Fibroblast of skin of right quadriceps (primary cell): ENCODE measurements around the gene ZNF354B.
A peak's percentile ranks its signal among the peaks of the same experiment; 100 is the strongest.
"Not testable (repeated sequence)": the region's sequence is repeated elsewhere in the genome, so short reads cannot be mapped to it uniquely, and the experiment has no call there.

Experiments
- DNase-seq: peaks from one replicate; pipeline ENCODE4 v3.0.0-alpha.2; 2013

The ZNF354B gene

DNA sequence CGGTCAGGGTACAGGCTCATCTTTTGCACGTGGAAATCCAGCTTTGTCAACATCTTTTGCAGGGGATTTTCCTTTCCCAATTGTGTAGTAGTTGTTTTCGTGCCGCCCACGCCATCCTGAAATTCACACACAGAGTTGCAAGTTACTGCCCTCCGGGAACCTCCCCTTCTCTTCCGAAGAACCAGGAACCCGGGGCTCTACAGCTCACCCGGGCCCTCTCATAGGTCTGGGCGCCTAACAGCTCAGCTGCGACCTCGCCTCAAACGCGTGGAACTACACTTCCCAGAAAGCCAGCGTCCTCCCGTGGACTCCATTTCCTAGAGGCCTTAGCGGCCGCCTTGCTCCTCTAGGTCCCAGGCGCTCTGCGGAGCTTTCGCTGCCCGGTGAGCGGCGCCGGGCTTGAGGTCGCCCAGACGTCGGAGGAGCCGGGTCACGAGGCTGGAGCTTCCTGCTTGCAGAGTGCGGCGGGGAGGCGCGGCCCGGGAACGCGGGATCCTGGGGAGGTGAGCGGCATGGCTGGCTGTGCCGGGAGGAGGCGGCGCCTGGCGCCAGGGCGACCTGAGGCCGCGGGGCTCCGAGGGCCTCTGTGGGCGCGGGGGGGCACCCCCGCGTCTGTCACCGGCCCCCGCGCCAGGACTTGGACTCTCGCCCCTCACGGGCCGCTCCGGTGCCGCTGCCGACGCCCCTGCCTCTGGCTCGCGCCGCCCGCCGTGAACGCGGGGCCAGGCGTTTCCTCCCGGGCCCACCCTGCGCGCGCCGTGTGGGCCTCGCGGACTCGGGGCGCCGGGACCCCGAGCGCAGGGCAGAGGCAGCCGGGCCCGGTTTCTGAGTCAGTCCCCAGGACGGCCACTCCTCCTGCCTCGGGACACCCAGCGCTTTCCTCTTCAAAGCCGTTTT lies at the start of gene ZNF354B:
ZNF354B (plus strand) TSS at position 329 of the 897 bp plus-strand sequence. CDS start 1,095 bp downstream, outside the sequence.
- DNase-seq = peak; percentile 92

DNA sequence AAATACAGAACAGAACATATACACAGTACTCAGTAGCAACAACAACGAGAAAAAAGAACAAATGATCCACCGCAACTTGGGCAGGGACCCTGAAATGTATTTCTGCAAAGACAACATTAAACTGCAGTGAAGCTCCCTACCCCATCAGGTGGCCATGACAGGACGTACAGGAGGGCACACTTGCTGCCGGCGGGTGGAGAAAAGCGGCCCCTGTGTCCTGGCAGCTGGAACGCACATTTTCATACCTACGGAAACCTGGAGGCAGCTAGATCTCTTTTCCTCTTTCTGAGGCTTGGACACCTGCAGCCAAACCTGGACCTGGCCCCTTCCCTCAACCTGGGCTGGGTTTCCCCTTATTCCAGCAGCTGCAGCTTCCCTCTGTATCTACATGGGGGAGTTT lies 42.2 kb upstream of the ZNF354B start:
- no peak for DNase-seq

DNA sequence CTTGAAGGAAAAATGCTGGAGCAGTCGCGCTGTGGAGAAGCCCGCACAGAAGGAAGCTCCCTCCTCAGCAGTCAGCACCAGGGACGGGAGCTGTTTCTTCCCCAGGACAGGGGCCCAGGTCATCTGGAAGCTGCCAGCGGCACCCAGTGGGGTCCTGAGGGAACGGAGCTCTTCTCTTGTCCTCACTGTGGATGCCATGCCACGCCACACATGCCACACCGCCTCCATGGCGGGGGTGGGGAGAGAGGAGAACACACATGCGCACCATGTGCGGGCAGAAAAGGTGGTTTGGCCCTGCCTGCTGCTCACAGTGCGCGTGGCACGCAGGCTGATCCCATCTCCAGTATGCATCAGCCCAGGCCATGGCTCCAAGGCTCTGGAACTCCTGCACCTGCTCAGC lies 41.7 kb upstream of the ZNF354B start:
- no peak for DNase-seq

DNA sequence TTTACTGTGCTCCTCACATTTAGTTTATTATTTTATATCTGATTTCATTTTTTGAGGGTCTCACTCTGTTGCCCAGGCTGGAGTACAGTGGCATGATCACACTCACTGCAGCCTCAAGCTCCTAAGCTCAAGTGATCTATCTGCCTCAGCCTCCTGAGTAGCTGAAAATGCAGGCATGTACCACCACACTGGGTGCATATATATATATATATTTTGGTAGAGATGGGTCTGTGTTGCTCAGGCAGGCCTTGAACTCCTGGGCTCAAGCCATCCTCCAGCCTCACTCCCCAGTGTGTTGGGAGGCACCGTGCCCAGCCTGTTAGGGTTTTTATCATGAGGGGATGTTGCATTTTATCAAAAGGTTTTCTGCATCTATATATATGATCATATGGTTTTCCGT lies 39.8 kb upstream of the ZNF354B start:
- no peak for DNase-seq

DNA sequence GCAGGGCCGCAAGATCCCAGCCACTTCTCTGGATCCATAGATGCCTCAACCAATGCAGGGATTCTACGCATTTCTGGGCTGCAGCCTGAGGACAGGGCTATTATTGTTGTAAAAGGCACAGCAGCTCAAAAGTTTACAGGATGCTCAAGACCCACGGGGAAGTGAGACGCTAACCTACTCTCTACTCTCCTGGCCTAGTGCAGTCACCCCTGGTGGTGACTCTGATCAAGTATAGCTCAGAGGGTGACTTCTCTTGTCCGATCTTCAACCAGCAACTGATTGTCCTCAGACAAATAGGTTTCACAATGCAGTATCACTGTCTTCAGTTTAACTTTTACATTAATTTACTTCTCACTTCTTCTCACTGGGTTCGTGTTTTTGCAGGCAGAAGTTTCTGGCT lies 34.3 kb upstream of the ZNF354B start:
- no peak for DNase-seq

DNA sequence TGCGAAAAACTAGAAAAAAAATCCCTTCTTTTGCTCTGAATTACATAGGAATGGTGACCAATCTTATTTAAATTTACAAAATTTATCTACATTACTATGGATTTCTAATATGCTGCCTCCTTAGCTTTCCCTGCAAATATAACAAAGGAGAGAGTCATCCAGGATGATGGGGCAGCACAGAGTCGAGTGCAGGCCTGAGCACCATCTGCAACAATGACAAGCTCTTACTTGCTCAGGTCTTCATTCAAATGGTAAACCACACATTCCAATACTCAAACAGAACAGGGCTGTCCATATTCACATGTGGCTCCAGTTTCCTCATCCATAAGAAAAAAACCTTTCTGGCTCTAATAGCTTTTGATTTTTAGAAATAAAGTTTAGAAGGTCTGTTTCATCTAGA lies 33.5 kb upstream of the ZNF354B start:
- DNase-seq = no peak

DNA sequence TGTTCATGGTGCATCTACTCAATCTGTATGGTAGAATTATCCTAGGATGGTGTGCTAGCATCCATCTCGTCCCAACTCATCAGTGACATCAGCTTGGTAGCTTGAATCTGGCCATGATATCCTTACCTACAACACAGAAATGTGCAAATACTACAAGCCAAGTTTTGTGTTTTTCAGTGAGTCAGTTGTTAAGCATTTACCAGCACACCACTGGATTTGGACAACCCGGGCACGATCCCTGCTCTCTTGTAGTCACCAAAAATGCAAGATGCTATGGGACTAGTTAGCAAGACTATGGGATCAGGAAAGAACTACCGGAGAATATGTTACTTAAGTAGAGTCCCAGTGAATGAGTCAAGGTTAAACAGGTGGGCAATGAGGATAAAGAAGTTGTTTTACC lies 32.1 kb upstream of the ZNF354B start:
- DNase-seq = no peak

DNA sequence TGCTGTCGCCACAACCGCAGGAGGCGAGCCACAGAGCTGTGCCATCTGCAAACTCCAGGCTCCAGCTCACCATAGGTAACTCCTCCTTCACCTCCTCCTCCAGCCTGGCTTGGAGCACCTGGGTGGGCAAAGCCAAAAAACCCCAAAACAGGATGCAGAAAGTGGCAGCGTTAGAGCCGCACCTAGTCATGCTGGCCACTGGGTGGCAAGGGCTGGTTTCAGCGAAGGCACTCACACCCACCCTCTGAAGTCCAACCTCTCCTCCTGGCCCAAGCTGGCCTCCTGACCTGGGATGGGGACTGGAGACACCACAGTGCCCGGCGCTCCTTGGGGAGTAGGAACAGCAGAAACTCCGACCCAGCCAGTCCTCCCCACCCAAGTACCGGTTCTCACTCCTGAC lies 28.7 kb upstream of the ZNF354B start:
- no peak for DNase-seq

DNA sequence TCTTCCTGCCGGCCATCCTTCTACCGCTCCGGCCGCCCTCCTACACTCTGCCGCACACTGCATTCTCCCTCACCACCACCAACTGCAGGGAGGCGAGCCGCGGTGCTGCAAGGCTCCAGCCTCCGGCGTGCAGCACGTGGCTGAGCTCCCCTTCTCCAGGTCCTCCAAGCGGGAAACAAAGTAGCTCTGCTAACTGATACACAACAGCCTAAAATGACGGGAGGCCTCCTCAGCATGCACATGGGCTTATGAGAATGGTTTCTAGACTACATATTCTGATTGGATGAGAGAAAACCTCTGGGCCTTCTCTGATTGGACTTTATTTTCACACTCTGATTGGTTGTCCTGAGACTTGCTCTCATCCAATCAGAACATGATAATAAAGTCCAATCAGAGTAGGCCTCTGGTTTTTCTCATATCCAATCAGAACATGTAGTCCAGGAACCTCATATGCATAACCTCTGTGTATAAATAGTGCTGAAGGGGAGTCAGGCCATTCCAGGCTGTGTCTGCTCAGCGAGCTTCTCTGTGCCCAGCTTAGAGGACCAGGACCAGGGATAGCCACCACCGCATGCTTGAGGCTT lies 27.0 kb upstream of the ZNF354B start:
- no peak for DNase-seq

DNA sequence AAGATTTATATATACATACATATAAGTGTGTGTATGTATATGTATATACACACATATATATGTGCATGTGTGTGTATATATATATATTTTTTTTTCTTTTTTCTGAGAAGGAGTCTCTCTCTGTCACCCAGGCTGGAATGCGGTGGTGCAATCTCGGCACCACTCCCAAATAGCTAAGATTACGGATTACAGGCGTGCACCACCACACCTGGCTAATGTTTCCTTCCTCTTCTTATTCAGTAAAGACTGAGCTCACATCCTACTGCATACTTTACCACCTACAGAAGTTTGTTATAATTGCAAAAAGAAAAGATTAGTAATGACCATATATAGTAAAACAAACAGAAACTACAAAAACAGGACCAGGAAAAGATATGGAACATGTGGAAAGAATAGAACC lies 23.1 kb upstream of the ZNF354B start:
- no peak for DNase-seq

DNA sequence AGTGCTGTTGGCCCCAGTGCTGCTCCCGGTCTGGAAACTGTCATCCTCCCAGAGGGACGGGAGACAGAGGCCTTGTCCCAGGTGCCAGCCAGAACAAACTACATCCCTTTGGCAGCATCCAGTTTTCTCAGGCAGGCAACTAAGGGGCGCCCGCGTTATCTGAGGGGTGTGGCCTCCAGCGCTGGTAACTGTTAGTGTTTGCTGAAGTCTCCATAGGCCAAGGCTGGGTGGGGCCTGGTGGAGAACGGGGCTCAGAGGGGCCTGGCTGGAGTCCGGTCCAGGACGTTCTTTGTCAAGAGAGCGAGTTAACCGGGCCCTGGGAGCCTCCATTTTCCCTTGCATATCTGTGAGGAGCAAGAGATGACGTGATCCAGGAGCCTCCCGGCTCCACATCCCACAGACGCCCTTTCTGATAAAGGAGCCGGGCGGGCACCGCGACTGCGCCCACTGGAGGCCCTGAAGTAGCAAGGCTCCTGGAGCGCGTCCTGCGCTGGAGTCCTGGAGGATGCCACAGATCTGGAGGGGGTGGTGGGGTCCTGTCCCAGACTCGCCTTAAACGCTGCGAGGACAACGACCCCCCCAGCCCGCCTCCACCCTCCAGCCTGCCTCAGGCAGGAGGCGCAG lies 20.9 kb upstream of the ZNF354B start:
- DNase-seq = not testable (repeated sequence)

DNA sequence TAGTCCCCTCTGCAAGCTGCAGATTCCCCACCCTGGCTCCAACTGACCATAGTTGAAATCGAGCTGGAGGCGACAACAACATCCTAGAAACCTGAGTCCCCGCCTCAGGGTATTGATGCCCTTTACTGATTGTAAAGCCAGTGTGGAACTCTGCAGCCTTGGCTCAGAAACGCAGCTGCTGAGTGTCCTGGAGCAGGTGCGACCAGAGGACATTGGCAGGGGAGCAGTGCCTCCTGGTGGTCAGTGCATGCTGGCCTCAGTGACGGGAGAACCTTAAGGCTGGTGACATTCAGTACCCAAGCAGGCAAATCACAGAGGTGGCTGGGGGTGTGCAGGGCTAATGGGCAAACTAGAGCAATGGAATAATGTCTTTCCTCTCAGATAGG lies 20.4 kb upstream of the ZNF354B start:
- DNase-seq = no peak

DNA sequence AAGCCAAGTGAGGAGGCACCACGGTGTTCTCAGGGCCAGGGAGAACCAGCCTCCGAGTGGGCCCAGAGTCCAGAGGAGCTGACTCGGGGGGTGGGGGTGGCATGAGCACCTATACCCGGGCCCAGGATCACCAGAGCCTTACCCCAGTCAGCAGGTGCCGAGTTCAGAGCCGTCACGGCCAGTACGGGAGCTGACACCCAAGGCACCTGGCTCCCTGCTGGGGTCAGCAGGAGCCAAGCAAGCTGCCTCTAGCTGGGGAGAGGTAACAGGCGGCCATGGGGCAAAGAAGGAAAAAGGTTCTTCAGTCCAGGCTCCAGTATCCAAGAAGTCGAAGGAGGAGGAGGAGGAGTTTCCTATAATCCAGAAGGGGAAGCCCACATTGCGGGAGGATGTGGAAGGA lies 19.4 kb upstream of the ZNF354B start:
- DNase-seq = not testable (repeated sequence)

DNA sequence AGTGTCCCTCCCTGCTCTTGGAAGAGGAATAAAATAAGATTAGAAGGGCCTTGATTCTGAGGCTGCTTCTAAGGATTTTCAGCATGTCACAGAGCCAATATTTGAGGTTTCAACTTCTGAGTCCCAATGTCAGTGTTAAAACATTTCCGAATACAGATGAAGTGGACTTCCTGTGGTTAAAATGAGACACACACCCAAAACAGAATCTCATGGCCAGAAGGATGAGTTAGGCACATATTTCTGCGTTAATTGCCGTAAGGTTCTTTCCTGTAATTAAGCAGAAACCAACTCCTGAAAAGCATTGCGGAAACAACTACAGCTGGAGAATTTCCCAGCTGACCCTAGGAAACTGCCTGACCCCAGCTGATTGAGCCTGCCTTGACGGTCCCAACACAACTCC lies 10.4 kb upstream of the ZNF354B start:
- no peak for DNase-seq

DNA sequence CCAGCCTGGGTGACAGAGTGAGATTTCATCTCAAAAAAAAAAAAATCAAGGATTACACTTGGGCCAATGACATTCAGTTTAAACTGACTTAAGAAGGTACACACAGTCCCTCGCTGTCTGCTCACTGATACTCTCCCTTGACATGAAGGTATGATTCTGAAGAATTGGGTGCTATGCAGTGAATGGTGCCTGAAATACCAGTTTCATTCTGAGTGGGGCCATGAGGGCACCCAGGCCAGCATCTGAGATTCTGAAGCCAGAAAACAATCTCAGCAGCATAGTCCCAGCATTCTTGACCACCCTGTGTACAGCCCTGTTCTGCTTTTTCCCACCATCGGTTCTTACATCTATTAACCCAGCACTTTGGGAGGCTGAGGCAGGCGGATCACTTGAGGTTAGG lies 7.8 kb upstream of the ZNF354B start:
- DNase-seq = no peak

DNA sequence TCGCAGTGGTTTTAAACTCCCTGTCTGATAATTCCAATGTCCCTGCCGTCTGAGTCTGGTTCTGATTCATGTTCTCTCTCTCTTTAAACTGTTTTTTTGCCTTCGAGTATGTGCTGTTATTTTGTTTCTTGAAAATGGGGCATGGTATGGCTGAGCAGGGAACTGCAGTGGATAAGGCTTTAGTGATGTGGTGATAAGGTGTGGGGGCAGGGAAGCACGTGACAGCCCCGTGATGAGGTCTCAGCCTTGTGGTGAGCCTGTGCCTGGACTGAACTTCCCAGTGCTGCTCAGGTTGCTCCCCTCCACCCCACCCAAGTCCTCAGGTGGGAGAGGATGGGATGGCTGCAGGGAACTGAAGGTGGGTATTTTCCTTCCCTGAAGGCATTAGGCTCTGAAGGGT lies 5.5 kb upstream of the ZNF354B start:
- DNase-seq = no peak

DNA sequence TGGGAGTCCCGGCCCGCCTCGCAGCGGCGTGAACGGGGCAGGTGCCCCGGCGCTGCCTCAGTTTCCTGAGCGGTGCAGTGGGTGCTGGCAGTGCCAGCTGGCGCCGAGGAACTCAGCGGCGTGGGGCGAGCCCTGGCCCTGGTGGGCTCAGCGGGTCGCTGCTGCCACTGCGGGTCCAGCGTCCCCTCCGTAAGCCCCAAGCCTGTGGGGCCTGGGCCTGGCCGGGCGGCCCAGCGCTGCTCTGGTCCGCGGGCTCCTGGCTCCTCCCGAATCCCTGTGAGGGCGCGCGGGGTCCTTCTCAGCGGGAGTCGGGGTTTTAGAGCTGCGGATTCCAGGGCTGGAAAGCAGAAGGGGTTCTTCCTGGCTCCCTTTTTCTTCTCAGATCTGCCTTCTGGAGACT lies 862 bp downstream of the ZNF354B start:
- DNase-seq = not testable (repeated sequence)

DNA sequence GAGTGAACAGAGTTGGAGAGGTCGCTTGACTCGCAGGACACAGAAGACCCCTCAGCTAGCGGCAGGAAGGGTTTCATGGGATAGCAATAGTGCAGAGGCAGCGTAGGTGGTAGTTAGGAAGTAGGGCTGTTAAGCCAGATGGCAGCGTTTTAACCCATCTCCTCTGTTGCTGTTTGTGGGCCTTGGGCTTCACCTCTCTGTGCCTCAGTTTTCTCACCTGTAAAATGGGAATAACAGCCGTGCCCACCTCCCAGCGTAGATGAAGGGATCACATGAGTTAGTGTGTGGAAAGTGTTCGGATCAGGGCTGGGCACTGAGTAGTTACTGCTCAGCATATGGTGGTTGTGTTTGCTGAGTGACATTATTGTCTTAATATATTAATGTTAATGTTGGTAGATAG lies 1.9 kb downstream of the ZNF354B start:
- no peak for DNase-seq

DNA sequence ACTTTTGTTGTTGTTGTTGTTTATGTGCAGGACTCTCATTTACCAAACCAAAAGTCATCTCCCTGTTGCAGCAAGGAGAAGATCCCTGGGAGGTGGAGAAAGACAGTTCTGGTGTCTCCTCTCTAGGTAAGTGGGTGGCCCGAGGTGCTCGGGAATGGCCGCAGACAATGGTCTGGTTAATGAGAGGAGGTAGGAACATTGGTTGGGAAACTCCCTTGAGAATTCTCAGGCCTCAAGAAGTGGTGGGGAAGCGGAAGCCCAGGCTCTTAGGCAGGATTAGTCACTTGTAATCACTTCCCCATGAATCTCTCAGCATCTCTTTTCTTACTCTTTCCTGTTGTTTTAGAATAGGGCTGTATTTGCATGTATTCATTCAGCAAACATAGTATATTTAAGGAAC lies 7.2 kb downstream of the ZNF354B start:
- no peak for DNase-seq

DNA sequence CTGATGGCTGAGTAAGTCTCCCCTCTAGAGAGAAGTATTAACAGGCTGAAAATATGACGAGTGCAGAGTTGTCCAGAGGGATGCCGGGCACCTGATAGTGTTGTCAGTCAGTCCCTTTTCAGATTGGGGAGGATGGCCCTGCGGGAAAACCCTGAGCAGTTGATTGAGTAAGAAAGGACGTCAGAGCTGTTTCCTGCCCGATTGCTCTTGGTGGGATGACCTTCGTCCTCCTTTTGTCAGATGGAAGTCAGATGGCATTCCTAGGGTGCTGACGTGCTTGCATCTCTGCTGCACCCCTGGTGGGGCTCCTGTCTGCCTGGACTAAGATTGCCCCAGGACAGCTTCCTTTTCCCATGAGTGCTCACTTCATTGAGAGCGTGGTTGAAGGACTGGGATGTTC lies 9.8 kb downstream of the ZNF354B start:
- DNase-seq = no peak

DNA sequence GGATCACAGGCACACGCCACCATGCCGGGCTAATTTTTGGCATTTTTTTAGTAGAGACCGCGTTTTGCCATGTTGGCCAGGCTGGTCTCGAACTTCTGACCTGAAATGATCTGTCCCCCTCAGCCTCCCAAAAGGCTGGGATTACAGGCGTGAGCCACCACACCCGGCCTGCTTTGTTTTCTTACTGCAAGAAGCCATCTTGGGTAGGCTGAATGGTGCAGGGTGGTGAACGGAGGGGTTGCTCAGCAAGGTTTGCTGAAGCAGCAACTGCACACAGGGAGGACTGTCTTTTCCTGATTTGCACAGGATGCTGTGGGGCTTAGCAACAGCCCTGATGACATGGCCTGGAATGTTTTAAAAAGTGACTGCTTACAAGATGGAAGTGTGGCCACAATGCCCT lies 10.7 kb downstream of the ZNF354B start:
- DNase-seq = no peak

DNA sequence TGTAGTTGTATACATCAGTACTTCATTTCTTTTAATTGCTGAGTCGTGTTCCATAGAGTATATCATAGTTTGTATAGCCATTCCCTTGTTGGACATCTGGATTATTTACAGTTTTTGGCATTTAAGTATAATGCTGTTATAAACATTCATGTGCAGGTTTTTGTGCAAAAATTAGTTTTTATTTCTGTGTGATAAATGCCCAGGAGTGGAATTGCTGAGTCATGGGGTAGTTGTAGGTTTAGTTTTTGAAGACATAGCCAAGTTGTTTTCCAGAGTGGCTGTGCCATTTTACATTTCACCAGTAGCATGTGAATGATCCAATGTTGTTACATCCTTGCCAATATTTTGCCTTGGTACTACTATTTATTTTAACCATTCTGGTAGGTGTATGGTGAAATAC lies 12.5 kb downstream of the ZNF354B start:
- no peak for DNase-seq

DNA sequence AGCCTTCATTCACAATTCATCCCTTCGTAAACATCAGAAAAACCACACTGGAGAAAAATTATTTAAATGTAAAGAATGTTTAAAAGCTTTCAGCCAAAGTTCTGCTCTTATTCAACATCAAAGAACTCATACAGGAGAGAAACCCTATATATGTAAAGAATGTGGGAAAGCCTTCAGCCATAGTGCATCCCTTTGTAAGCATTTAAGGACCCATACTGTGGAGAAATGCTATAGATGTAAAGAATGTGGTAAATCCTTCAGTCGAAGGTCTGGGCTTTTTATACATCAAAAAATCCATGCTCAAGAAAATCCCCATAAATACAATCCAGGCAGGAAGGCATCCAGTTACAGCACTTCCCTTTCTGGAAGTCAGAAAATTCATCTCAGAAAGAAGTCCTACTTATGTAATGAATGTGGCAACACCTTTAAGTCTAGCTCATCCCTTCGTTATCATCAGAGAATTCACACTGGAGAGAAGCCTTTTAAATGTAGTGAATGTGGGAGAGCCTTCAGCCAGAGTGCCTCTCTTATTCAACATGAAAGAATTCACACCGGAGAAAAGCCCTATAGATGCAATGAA lies 23.5 kb downstream of the ZNF354B start:
- not testable (repeated sequence) for DNase-seq
